Measurements from ENCODE around the gene ZBTB7A. TPM values are rescaled to one million over a fixed set of nuclear protein-coding genes. Genes with fewer than 3 reads are reported as not detected.

Gene ZBTB7A
- 10 to 100 TPM; 28.5 to 32.5 TPM for total RNA-seq
- long read RNA-seq, partial matches to known transcripts, result 0 of 1 reads
- long read RNA-seq, other reads (novel, unspliced or antisense), result 0 of 1 reads

- DNase-seq (peak; percentile 90), ATAC-seq (peak; percentile 42 to 56)
- intact Hi-C loops (cut with DNase I), result no loop called here
Observed at GRCh38 chr19:4066682-4067395, at the start of gene ZBTB7A. Gene ZBTB7A (minus strand): TSS chr19:4066899. CDS start chr19:4055232, 11,667 bp downstream.

- ATAC-seq (no peak), DNase-seq (no peak)
- intact Hi-C loops (cut with DNase I), result no loop called here
Observed at GRCh38 chr19:4115818-4116385, 49.2 kb upstream of the ZBTB7A start.

- intact Hi-C loops (cut with DNase I), result no loop called here
- no peak for DNase-seq
Observed at GRCh38 chr19:4115050-4115817, 48.5 kb upstream of the ZBTB7A start.

GRCh38 chr19:4114181-4114580, 47.5 kb upstream of the ZBTB7A start:
- intact Hi-C loops (cut with DNase I), result no loop called here
- no peak for DNase-seq
- no peak for ATAC-seq

More at GRCh38 chr19:4115050-4115817, 48.5 kb upstream of the ZBTB7A start:
- peak; percentile 56 to 66 for ATAC-seq

GRCh38 chr19:4113398-4114088, 46.8 kb upstream of the ZBTB7A start:
- peak; percentile 49 to 81 for ATAC-seq
- DNase-seq, result no peak
- intact Hi-C loops (cut with DNase I), result no loop called here

- no peak for DNase-seq
- intact Hi-C loops (cut with DNase I), result no loop called here
Observed at GRCh38 chr19:4112367-4112766, 45.7 kb upstream of the ZBTB7A start.

GRCh38 chr19:4109626-4109945, 42.9 kb upstream of the ZBTB7A start:
- ATAC-seq (no peak), DNase-seq (no peak)
- intact Hi-C loops (cut with DNase I), result no loop called here

More at GRCh38 chr19:4112367-4112766, 45.7 kb upstream of the ZBTB7A start:
- ATAC-seq, result peak in 1 of 2 donors; percentile 9

GRCh38 chr19:4108767-4109625, 42.3 kb upstream of the ZBTB7A start:
- DNase-seq (no peak), ATAC-seq (peak in 1 of 2 donors; percentile 9)
- intact Hi-C loops (cut with DNase I), result no loop called here

- DNase-seq (no peak), ATAC-seq (no peak)
- intact Hi-C loops (cut with DNase I), result no loop called here
Observed at GRCh38 chr19:4103080-4103433, 36.4 kb upstream of the ZBTB7A start.

GRCh38 chr19:4102339-4103079, 35.8 kb upstream of the ZBTB7A start:
- ATAC-seq, result no peak
- DNase-seq, result no peak
- intact Hi-C loops (cut with DNase I), result no loop called here

GRCh38 chr19:4101496-4101770, 34.7 kb upstream of the ZBTB7A start:
- no peak for DNase-seq
- ATAC-seq, result no peak

GRCh38 chr19:4100647-4101495, 34.2 kb upstream of the ZBTB7A start:
- DNase-seq, result no peak
- ATAC-seq, result no peak
- intact Hi-C loops (cut with DNase I), result no loop called here

More at GRCh38 chr19:4101496-4101770, 34.7 kb upstream of the ZBTB7A start:
- intact Hi-C loops (cut with DNase I), result no loop called here

GRCh38 chr19:4099041-4099764, 32.5 kb upstream of the ZBTB7A start:
- ATAC-seq (no peak), DNase-seq (no peak)
- intact Hi-C loops (cut with DNase I), result no loop called here

GRCh38 chr19:4098493-4098892, 31.8 kb upstream of the ZBTB7A start:
- intact Hi-C loops (cut with DNase I), result no loop called here
- DNase-seq (no peak), ATAC-seq (peak; percentile 58 to 76)

- DNase-seq, result peak; percentile 56
- intact Hi-C loops (cut with DNase I), result no loop called here
- ATAC-seq, result peak; percentile 70 to 81
Observed at GRCh38 chr19:4097501-4097900, 30.8 kb upstream of the ZBTB7A start.

GRCh38 chr19:4096049-4096892, 29.6 kb upstream of the ZBTB7A start:
- intact Hi-C loops (cut with DNase I), result no loop called here
- no peak for ATAC-seq
- no peak for DNase-seq

All from left cardiac atrium (tissue), 4 donors.